GM19035 (cell line): ENCODE measurements around the gene PITX3.
"Not testable (repeated sequence)": the region's sequence is repeated elsewhere in the genome, so short reads cannot be mapped to it uniquely, and the experiment has no call there.

Source experiments
- ATAC-seq: cut with Tn5 transposase; IDR thresholded peaks from one replicate; pipeline ENCODE4 v1.9.1; 2021; ENCODE audit not compliant: unreplicated experiment

The PITX3 gene

GRCh38 chr10:102261196-102261595 lies 19.9 kb upstream of the PITX3 start:
- no peak for ATAC-seq

GRCh38 chr10:102255404-102255803 lies 14.1 kb upstream of the PITX3 start:
- ATAC-seq = no peak

- ATAC-seq = no peak
Measured at GRCh38 chr10:102254426-102254825, 13.1 kb upstream of the PITX3 start.

DNA sequence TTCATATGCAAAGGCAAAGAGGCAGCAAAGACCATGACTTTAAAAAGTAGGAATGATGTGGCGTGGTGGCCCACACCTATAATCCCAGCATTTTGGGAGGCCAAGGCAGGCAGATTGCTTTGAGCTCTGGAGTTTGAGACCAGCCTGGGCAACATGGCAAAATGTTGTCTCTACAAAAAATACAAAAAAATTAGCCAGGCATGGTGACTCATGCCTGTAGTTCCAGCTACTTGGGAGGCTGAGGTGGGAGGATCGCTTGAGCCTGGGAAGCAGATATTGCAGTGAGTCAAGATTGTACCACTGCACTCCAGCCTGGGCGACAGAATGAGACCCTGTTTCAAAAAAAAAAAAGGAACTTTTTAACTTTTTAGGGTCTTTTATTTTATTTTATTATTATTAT lies 11.2 kb upstream of the PITX3 start:
- not testable (repeated sequence) for ATAC-seq

DNA sequence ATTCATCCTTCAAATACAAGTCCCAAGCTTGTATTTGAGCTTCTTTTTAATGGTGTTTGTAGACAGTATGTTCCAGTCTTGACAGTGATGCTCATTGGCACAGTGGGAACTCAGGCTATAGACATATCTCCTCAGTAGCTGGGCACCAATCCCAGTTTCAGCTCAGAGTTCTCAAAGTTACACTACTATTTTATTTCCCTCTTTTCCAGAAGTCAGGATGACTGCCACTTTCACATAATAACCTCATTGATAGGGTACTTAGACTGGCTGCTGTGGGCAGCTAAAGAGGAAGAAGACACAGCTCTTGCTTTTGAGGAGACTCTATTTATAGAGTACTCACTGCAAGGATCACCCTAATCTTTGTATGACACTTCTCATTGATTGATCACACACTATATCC lies 6.4 kb upstream of the PITX3 start:
- no peak for ATAC-seq

GRCh38 chr10:102246261-102246660 lies 4.9 kb upstream of the PITX3 start:
- no peak for ATAC-seq

GRCh38 chr10:102245932-102246251 lies 4.6 kb upstream of the PITX3 start:
- ATAC-seq = no peak

GRCh38 chr10:102245082-102245931 lies 4.0 kb upstream of the PITX3 start, which contains the start of gene GBF1:
GBF1 (plus strand) TSS chr10:102245532; CDS start chr10:102258939, 13,407 bp downstream.
- peak; percentile 88 for ATAC-seq

DNA sequence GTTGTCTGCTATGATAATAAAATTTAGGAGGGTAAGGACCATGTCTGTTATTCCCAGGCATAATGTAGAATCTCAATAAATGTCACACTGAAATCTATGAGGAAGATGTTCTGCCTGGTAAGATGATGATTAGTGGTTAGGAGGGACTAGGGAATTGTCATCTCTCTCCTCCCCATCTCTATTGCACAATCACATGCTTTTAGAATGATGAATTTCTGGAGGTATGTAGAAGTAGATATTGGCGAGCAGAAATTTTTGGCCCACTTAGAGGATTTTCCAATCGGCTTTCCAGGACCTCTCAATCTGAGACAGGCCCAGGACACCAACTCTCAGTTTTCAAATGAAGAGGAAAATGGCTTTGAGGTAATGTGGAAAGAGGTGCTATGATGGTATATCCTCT lies 2.0 kb upstream of the PITX3 start:
- ATAC-seq = no peak

DNA sequence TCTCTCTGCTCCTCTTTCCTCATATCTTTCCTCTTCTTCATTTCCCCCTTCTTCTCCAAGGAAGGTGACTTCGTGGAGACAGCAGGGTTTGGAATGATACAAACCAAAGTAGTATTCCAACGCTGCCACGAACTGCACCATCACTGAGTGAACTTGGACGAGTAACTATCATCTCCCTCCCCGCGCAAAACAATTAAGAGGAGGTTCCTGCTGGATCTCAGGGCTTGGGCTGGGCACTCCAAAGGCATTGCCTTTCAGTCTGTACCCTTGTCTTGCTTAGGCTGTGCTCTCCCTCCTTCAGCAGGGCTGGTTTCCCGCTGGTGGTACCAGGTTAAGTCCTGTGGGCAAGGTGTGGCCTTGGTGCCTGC lies 790 bp upstream of the PITX3 start:
- ATAC-seq = no peak

- ATAC-seq = no peak
Measured at GRCh38 chr10:102241032-102241443, 274 bp downstream of the PITX3 start.

DNA sequence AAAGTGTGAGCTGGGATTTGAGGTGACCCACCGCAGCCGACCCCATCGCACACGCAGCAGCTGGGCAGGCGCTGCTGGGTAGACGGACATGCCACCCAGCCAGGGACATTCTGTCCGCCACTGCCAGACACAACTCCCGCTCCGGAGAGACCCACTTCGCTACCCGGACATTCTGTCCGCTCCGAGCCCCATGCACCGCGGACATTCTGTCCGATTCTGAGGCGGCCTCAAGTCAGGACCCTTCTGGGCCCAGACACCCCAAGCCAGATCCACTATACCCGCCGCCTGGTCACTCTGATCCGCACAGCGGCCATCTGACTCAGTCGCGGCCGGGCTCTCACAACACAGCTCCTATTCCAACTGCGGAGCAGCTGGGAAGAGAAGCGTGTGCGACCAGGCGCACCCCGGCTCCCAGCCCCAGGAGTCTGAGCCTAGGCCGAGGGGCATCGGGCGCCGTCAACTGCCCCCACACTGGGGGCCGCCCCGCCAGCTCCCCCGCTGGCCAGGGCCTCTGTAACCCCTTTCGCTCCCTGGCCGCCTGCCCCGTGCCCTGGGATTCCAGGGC lies 763 bp downstream of the PITX3 start:
- ATAC-seq = no peak

- no peak for ATAC-seq
Measured at GRCh38 chr10:102237711-102238252, 3.5 kb downstream of the PITX3 start.

DNA sequence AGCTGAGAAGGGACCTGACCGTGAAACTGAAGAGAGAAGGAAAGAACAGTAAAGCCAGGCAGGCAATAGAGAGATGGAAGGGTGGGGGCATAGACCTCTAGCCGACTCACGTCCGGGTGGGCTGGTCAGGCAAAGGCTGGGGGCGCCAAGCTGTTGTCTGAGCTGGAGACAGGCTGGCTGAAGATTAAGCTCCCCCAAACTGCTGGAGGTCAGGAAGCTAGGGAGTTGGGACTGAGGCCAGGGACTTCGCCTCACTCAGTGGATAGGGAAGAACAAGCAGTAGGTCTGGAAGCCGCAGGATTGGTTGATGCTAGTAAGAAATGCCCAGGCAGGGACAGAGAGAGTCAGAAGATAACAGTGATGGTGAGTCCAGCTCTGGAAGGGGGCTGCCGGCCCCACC lies 5.3 kb downstream of the PITX3 start:
- no peak for ATAC-seq

- ATAC-seq = no peak
Measured at GRCh38 chr10:102235598-102235920, 5.8 kb downstream of the PITX3 start.

DNA sequence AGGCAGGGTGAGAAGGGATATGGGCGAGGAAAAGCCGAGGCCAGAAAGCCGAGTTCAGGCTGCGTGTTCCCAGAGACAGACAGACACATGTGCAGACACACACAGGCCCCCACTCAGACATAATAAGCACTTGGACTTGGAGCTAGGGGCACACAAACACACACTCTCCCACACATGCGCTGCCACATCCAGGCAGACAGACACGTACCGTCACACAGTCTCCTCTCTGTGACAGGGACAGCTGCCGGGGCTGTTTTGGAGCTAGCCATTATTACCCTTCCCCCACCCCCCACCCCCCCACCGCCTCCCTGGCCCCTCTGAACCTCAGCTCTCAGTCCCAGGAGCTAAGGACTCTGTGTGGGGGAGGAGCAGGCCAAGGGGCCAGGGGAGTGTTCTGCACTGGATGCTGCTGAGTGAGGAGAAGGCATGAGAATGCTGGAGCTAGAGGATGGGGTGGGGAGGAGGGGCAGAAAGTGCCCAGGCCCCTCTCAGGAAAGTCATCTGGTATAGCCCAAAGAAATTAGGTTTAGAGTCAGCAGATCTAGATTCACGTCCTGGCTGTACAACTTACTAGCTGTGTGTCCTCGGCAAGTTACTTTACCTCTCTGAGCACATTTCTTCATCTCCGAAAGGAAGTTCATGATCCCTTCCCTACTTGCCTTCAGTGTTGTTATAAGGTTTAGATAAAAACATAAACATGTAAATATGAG lies 6.3 kb downstream of the PITX3 start:
- no peak for ATAC-seq

GRCh38 chr10:102233997-102234396 lies 7.3 kb downstream of the PITX3 start:
- no peak for ATAC-seq

DNA sequence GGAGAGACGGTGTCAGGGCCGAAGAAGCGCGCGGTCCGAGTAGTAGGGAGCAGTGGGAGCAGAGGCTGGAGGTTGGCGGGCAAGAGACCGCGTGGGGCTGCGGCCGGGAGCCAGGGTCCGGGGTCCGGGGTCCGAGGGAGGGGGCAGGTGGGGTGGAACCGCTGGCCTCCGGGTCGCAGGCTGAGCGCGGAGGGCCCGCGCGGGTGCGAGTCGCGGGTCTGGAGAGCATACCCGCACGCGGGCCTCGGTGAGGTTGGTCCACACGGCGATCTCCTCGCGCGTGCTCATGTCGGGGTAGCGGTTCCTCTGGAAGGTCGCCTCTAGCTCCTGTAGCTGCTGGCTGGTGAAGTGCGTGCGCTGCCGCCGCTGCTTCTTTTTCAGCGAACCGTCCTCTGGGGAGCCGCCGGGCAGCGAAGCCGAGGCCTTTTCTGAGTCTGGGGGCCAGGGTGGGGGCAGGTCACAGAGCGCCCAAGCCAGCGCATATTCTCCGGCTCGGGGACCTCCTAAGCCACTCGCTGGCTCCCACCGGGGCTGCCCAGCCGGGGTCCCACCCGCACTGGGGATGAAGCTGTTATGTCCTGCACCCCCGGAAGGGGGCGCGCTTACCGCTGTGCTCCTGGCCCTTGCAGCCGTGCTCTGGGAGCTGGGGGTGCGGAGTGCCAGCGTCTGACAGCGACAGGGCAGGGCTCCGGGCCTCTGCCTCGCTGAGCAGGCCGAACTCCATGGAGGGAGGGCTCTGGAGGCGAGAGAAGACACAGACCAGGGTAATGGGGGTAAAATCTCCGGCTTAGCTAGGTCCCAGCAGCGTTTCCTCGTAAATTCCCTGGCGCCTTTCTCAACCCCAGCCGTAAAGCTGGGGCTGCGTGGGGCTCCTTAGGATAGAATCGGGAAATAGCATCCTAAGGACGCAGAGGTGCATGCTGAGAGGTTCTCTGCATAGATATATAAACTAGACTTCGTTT lies 9.7 kb downstream of the PITX3 start:
- ATAC-seq = no peak

DNA sequence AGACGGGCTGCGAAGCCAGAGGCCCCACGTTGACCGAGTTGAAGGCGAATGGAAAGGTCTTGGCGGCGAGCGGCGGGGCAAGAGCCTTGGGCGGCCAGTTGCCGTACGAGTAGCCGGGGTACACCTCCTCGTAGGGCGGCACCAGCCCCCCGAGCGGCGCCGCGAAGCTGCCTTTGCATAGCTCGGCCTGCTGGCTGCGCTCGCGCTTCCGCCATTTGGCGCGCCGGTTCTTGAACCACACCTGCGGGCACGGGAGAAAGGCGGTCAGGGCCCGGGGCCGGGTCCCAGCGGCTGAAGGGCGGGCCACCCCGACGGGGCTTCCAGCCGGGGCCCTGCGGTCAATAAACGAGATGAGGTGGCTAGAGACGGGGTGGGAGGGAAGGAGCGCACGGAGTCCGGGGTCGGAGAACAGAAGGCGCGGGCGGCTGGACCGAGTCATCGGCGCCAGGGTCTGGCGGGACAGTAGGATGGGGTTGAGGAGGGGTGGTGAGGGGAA lies 10.4 kb downstream of the PITX3 start:
- no peak for ATAC-seq

- ATAC-seq = no peak
Measured at GRCh38 chr10:102230264-102230860, 10.9 kb downstream of the PITX3 start.
